Mesodermal cell (in vitro differentiated cells): Measurements from ENCODE around the gene KRTAP10-6. TPM values are rescaled to one million over a fixed set of nuclear protein-coding genes. Genes with fewer than 3 reads are reported as not detected.
A peak's percentile ranks its signal among the peaks of the same experiment; 100 is the strongest.
"Not testable (repeated sequence)": the region's sequence is repeated elsewhere in the genome, so short reads cannot be mapped to it uniquely, and the experiment has no call there.

ENCODE experiments used
- H3K27ac ChIP-seq: 2 replicates; pipeline ENCODE4 v1.7.0; 2013; ENCODE audit warnings: mild to moderate bottlenecking, low read depth, low read length, moderate library complexity; ENCODE audit not compliant: severe bottlenecking
- H3K36me3 ChIP-seq: 2 replicates; pipeline ENCODE4 v1.7.1; 2013; ENCODE audit warnings: mild to moderate bottlenecking, low read length, moderate library complexity; ENCODE audit not compliant: control insufficient read depth, insufficient read depth
- H3K4me1 ChIP-seq: one replicate; pipeline ENCODE4 v1.7.1; 2013; ENCODE audit warnings: mild to moderate bottlenecking, low read length; ENCODE audit not compliant: insufficient read depth, control insufficient read depth, poor library complexity, severe bottlenecking
- H3K4me3 ChIP-seq: 2 replicates; pipeline ENCODE4 v1.7.0; 2013; ENCODE audit warnings: low read length, control low read depth, mild to moderate bottlenecking; ENCODE audit not compliant: insufficient read depth, poor library complexity, severe bottlenecking; ENCODE audit errors: extremely low read depth
- H3K9me3 ChIP-seq: 2 replicates; pipeline ENCODE4 v1.7.1; 2013; ENCODE audit warnings: mild to moderate bottlenecking, low read length, moderate library complexity; ENCODE audit not compliant: control insufficient read depth
- WGBS, 2 experiments: methylation state at CpG; one replicate each; pipeline ENCODE4 v1.1.5; 2013; ENCODE audit warnings: missing lambda C conversion rate in 2 of 2; ENCODE audit not compliant: insufficient coverage in 2 of 2; 5-methylcytosine and 5-hydroxymethylcytosine counted together
- polyA plus RNA-seq, 2 experiments: library from polyadenylated mRNA; stranded (reverse); fragments of 50-300 nt; gene quantifications; one replicate each; pipeline ENCODE4 v1.2.3, GENCODE V29; 2013

The KRTAP10-6 gene, protein sequence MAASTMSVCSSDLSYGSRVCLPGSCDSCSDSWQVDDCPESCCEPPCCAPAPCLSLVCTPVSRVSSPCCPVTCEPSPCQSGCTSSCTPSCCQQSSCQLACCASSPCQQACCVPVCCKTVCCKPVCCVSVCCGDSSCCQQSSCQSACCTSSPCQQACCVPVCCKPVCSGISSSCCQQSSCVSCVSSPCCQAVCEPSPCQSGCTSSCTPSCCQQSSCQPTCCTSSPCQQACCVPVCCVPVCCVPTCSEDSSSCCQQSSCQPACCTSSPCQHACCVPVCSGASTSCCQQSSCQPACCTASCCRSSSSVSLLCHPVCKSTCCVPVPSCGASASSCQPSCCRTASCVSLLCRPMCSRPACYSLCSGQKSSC
- polyA plus RNA-seq (2013, experiment 1 of 2), result not detected
- polyA plus RNA-seq (2013, experiment 2 of 2), result not detected

DNA sequence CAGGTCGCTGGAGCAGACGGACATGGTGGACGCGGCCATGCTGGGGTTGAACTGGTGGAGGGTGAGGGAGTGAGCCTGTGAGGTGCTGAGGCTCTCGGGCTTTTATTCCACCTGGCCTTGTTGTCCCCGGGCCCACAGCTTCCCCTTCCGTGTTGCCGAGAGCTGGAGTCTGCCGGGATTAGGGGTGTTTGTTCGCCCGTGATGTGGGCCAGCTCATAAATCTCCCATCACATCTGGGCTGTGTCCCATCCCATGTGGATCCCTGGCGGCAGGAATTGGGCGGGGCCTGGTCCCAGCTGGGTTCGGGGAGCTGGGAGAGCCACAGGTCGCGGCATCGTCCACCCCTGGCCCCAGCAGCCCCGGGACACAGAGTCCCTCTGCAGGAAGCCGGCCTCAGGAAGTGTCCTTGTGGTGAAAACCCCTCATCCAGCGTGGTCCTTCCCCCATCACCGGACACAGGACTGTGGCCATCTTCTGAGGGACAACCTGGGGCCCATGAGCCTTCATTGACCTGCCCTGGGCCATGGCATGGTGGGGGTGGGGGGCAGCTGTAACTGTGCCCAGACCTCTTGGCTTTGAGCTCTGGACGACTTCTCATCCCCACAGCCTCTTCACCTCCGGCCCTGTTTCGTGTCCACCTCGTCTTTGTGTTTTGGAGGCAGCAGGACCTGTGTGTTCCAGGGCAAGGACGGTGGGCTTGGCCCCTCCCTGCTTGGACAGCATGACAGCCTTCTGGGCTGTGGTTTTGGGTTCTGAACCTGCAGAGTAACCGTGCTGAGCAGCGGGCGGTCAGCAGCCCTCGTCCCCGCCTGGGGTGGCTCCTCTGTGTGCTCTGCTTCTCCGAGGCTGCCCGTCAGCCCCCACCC lies at the start of gene KRTAP10-6:
TSS of gene KRTAP10-6 (minus strand) at position 60 of the 866 bp plus-strand sequence. CDS start at position 39, 21 bp downstream.
- Histone ChIP-seq H3K4me1 (peaks cover 10% of the 10 kb centered on the region), H3K9me3 (no peaks in the 10 kb centered on the region), H3K4me3 (no peak within 1 kb of the TSS), H3K27ac (peak within 1 kb of the TSS; percentile 67), H3K36me3 (no peaks in the 10 kb centered on the region)
- WGBS, 2 experiments, result 89 to 92% methylated on average over 29 to 32 of the region's 33 CpGs

DNA sequence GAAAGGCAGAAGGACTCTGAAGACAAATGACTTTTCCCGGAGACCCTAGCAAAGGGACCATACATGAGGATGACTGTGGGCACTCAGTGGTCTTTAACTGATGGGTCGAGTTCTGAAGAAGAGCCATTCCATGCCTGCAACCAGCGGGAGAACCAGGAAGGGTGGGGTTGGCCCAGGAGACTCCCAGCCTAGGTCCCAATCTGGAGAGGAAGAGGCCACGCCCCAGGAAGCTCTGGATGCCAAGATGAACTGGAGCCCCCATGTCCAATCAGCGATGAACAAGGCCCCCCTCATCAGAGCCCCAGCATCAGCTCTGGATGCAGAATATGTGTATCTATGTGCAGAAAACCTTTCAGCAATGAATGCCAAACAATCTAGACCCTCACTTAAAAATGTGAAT lies 48.5 kb upstream of the KRTAP10-6 start:
- no peak overlapping the region for H3K4me3 ChIP-seq
- 90 to 98% methylated on average over 4 to 5 of the region's 5 CpGs for WGBS, 2 experiments
- no peaks in the 10 kb centered on the region for H3K36me3 ChIP-seq
- H3K27ac ChIP-seq, result no peak overlapping the region
- H3K9me3 ChIP-seq, result peaks cover 18% of the 10 kb centered on the region
- no peaks in the 10 kb centered on the region for H3K4me1 ChIP-seq

DNA sequence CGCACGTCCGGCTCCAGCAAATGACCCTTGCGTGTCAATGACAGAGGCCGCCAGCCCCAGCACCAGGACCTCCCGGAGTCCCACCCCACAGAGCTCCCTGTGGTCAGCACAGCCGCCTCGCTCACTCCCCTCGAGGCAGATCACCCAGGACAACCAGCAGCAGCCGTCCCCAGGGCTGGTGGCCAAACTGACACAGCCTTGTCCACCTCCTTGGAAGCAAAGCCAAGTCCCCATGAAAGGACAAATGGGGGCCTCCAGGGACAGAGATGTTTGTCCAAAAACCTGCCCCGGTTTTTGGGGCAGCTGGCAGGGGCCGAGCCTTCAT lies 47.0 kb upstream of the KRTAP10-6 start:
- WGBS, 2 experiments, result 94 to 97% methylated on average over 12 of the region's 12 CpGs
- Histone ChIP-seq H3K9me3 (peaks cover 10% of the 10 kb centered on the region), H3K36me3 (no peaks in the 10 kb centered on the region), H3K4me1 (no peaks in the 10 kb centered on the region), H3K27ac (no peak overlapping the region), H3K4me3 (no peak overlapping the region)

DNA sequence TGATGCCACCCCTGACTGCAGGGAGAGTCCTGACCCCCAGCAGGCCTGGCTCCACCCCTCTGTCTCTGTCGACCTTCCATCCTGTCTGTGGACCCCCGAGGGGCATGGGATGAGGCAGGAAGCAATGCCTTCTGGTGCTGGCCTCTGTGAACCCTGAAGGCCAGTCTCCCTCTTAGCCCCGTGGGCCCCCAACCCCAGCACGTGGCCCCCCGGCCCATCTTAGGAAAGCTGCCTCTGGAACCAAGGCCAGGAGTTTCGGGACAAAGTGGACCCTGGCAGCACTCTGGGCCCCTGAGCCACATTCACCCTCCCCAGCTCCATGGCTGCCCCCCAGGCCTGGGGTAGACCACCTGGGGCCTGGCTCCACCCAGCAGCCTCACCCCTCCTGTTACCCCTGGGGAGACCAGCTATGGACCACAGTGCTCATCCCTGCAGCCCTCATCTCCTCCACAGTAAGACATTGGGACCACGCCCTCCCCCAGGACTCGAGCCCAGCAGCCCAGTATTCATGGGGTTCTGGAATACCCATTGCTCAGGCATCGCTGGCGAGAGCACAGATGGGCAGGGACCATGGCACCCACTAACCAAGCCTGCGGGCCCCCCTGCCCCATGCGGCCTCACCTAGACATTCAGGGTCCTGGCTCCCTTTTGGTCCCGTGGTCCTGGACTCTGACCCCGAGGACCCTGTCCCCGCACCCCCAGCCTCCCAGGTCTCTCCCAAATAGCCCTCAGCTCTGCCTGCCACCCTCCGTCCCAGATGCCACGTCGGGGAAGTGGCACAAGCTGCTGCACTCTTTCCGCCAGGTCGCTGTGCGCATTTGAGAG lies 46.4 kb upstream of the KRTAP10-6 start:
- H3K4me3 ChIP-seq, H3K27ac ChIP-seq, H3K4me1 ChIP-seq, H3K36me3 ChIP-seq, H3K9me3 ChIP-seq: not testable (repeated sequence)
- 89 to 94% methylated on average over 12 of the region's 21 CpGs for WGBS, 2 experiments

DNA sequence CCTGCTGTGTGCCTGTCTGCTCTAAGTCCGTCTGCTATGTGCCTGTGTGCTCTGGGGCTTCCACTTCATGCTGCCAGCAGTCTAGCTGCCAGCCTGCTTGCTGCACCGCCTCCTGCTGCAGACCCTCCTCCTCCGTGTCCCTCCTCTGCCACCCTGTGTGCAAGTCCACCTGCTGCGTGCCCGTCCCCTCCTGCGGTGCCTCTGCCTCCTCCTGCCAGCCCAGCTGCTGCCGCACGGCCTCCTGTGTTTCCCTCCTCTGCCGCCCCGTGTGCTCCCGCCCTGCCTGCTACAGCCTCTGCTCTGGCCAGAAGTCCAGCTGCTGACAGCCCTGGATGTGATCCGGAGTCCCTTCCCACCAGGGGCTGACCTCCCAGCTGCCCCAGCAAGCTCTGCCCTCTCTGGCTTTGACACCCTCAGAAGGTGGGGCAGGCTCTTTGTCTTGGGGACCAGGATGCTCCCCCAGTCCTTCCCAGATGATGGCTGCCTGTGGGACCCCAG lies 45.6 kb upstream of the KRTAP10-6 start:
- 85 to 88% methylated on average over 2 to 6 of the region's 12 CpGs for WGBS, 2 experiments
- H3K36me3 ChIP-seq, H3K4me3 ChIP-seq, H3K4me1 ChIP-seq, H3K27ac ChIP-seq, H3K9me3 ChIP-seq: not testable (repeated sequence)

DNA sequence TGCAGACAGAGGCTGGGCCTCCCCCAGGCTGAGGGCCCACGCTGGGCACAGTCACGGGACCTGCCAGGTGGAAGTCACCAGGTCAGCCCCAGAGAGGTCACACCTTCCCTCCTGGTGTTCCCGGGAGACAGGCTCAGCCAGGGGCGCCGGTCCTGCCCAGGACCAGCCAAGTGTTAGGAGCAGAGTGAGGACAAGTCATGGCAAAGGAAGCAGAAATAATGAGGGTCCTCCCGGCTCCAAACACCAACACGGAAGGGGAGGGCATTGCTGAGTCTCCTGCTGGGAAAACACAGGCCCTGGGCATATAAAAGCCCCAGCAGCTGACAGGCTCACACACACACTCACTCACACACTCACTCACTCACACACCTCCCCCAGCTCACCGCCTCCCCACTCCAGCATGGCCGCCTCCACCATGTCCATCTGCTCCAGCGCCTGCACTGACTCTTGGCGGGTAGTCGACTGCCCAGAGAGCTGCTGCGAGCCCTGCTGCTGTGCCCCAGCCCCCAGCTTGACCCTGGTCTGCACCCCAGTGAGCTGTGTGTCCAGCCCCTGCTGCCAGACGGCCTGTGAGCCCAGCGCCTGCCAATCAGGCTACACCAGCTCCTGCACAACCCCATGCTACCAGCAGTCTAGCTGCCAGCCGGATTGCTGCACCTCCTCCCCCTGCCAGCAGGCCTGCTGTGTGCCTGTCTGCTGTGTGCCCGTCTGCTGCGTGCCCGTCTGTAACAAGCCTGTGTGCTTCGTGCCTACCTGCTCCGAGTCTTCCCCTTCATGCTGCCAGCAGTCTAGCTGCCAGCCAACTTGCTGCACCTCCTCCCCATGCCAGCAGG lies 44.9 kb upstream of the KRTAP10-6 start, which contains the start of gene KRTAP10-10:
TSS of gene KRTAP10-10 (plus strand) at position 339 of the 833 bp plus-strand sequence. CDS start at position 401, 62 bp downstream.
- Histone ChIP-seq H3K9me3 (peaks cover 7% of the 10 kb centered on the region), H3K4me1 (no peaks in the 10 kb centered on the region), H3K36me3 (no peaks in the 10 kb centered on the region), H3K27ac (no peak within 1 kb of the TSS), H3K4me3 (no peak within 1 kb of the TSS)
- 71 to 76% methylated on average over 15 to 20 of the region's 21 CpGs for WGBS, 2 experiments

DNA sequence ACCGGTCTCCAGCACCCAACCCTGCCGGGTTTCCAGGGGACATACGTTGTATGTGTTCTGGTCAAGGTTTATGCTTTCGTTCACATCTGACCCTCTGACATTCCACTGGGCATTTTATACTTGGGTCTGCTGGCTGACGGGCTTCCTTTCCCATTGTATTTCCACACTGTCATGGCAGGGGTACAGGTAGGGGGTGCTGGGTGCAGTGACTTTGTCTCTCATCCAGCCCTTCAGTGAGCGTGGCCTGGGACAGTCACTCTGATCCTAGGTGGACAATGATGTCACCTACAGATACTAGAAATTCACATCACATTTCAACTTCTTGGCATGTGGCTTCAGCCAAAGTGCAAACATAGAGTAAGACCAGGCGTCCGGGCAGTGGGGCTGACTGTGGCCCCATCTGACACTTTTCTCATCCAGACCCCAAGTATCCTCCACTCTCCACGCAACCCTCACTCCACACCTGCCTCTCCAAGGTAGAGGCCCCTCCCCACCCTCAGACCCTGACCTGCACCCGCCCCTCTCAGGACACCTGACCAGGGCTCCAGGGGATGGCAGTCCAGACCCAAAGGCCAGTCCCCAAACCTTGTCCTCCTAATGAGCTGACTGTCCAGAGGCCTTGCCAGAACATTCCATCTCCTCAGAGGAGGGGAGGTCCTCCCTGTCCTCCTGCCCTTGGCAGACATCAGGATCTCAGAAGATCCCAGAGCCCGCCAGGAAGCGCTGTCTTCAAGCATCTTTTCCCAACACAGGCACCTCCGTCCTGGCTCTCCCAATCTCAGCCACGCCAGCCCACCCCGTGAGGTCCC lies 44.1 kb upstream of the KRTAP10-6 start:
- H3K4me3 ChIP-seq, result no peak overlapping the region
- no peaks in the 10 kb centered on the region for H3K36me3 ChIP-seq
- no peak overlapping the region for H3K27ac ChIP-seq
- H3K9me3 ChIP-seq, result peaks cover 9% of the 10 kb centered on the region
- 86 to 93% methylated on average over 11 to 14 of the region's 15 CpGs for WGBS, 2 experiments
- H3K4me1 ChIP-seq, result no peaks in the 10 kb centered on the region

DNA sequence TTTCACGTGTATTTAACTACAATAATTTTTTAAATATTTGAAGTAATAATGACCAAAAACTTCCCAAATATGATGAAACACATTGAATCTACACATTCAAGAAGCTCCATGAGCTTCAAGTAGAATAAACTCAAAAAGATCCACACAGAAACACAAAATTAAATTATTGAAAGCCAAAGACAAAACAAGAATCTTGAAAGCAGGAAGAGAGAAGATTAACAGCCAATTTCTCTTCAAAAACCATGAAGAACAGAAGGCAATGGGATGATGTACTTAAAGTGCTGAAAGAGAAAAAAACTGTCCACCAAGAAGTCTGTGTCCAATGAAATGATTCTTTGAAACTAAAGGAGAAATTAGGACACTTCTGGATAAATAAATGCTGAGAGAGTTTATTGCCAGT lies 39.8 kb upstream of the KRTAP10-6 start:
- WGBS, 2 experiments, result no CpG with 5 or more reads among the region's 1 CpG
- H3K36me3 ChIP-seq, result no peaks in the 10 kb centered on the region
- no peak overlapping the region for H3K4me3 ChIP-seq
- H3K4me1 ChIP-seq, result no peaks in the 10 kb centered on the region
- peaks cover 3% of the 10 kb centered on the region for H3K9me3 ChIP-seq
- H3K27ac ChIP-seq, result no peak overlapping the region

DNA sequence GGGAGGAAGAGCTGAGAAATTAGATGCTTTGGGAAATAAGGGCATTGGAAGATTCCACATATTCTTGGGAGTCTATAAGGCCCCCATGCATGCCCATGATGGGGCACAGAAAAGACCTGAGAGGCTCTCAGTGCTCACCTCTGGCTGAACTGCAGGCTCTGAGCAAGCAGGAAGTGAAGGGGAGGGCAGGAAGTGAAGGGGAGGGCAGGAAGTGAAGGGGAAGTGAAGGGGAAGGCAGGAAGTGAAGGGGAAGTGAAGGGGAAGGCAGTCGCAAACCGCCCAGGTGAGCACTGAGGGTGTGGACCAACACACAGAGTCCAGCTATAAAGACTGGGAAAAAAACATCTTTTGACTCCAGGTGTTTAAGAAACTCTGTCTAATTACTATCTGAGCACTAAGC lies 38.1 kb upstream of the KRTAP10-6 start:
- Histone ChIP-seq H3K4me1 (no peaks in the 10 kb centered on the region), H3K27ac (no peak overlapping the region), H3K9me3 (peaks cover 7% of the 10 kb centered on the region), H3K36me3 (no peaks in the 10 kb centered on the region), H3K4me3 (no peak overlapping the region)
- 100% methylated on average over 2 of the region's 2 CpGs; no CpG with 5 or more reads in 1 of the 2 experiments for WGBS, 2 experiments
